Kidney glomerular epithelial cell (primary cell): ENCODE data around the gene TNFRSF12A.
"Not testable (repeated sequence)": the region's sequence is repeated elsewhere in the genome, so short reads cannot be mapped to it uniquely, and the experiment has no call there.

Experiments used
- DNase-seq: peaks from one replicate; lab custom pipeline; 2025; lab: John Stamatoyannopoulos, UW

Gene TNFRSF12A

GRCh38 chr16:3065742-3066439 lies 45.7 kb downstream of the TNFRSF12A start:
- DNase-seq: no peak

GRCh38 chr16:3066440-3066748 lies 46.2 kb downstream of the TNFRSF12A start:
- DNase-seq: no peak

DNA sequence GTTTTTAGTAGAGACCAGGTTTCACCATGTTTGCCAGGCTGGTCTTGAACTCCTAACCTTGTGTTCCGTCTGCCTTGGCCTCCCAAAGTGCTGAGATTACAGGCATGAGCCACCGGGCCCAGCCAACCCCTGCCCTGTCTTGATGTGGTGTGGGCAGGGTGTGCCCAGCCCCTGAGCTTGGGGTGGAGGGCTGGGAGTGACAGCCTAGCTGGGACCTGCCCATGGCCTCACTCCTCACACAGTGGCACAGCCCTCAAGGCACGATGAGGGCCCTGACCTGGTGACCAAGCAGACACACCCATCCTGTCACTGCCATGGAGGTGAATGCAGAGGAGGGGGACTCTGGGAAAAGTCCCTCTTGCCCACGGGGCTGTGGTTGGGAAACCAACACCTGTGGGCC lies 48.3 kb downstream of the TNFRSF12A start:
- DNase-seq: no peak

GRCh38 chr16:3069146-3069545 lies 49.0 kb downstream of the TNFRSF12A start:
- not testable (repeated sequence) for DNase-seq

- DNase-seq: no peak
Measured at GRCh38 chr16:3070608-3071111, 50.5 kb downstream of the TNFRSF12A start.

- no peak for DNase-seq
Measured at GRCh38 chr16:3071655-3072054, 51.5 kb downstream of the TNFRSF12A start.
